Activated naive CD4-positive, alpha-beta T cell treated with anti-CD3 and anti-CD28 coated beads, Interleukin-2, amount 50 U/mL, for 72 hours (primary cell): ENCODE data around the gene MED15. TPM values are rescaled to one million over a fixed set of nuclear protein-coding genes. Genes with fewer than 3 reads are reported as not detected.

Source experiments
- ATAC-seq, 2 donors: fragments of 150-1000 bp; cut with Tn5 transposase; 2 replicates each; pipeline ENCODE4 v1.10.0; 2021; ENCODE audit warnings: mild to moderate bottlenecking in 2 of 2, moderate library complexity in 2 of 2
- DNase-seq, 2 donors: peaks; one replicate each; pipeline ENCODE4 v3.0.0; 2021 to 2022; ENCODE audit warnings: low spot score in 2 of 2
- H3K27ac Mint-ChIP-seq, 2 donors: one replicate each; pipeline ENCODE4 v1.8.0; 2022; ENCODE audit warnings: mild to moderate bottlenecking in 2 of 2, mixed read lengths in 2 of 2
- H3K36me3 Mint-ChIP-seq, 2 donors: one replicate each; pipeline ENCODE4 v1.8.0; 2022; ENCODE audit warnings: mixed read lengths in 2 of 2
- H3K9me3 Mint-ChIP-seq, 2 donors: one replicate each; pipeline ENCODE4 v1.8.0; 2022; ENCODE audit warnings: mixed read lengths in 2 of 2
- total RNA-seq, 2 donors: library from RNA; stranded (reverse); gene quantifications; one replicate each; pipeline ENCODE4 v1.2.3, GENCODE V29; 2022

Gene MED15
- total RNA-seq, 2 donors from 2014 or later = 88.9 to 137 TPM

DNA sequence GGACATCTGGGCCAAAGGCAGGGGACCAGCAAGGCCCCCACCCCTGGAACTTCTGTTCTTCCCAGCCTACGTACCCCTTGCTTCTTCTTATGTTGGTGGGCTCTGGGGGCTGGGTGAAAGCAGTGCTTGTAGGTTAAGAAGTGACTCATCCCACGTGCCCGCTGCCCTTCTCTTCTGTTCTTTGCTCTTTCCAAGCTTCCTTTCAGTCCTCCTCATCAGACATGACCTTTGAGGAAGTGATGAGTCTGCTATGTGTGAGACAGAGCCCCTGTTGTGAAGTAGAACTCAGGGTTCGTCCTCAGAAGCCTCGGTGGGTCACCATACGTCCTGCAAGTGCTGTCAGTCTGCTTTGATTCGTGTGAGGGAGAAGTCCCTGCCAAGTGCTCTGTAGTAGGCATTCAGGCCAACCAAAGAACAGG is 12.7 kb downstream of the MED15 start:
- Mint-ChIP-seq H3K36me3 (peaks cover 0 to 12% of the 10 kb centered on the region in 2 donors), H3K27ac (peak overlapping the region; percentile 75 to 96), H3K9me3 (no peaks in the 10 kb centered on the region)
- DNase-seq = no peak
- peak; percentile 29 to 78 for ATAC-seq

DNA sequence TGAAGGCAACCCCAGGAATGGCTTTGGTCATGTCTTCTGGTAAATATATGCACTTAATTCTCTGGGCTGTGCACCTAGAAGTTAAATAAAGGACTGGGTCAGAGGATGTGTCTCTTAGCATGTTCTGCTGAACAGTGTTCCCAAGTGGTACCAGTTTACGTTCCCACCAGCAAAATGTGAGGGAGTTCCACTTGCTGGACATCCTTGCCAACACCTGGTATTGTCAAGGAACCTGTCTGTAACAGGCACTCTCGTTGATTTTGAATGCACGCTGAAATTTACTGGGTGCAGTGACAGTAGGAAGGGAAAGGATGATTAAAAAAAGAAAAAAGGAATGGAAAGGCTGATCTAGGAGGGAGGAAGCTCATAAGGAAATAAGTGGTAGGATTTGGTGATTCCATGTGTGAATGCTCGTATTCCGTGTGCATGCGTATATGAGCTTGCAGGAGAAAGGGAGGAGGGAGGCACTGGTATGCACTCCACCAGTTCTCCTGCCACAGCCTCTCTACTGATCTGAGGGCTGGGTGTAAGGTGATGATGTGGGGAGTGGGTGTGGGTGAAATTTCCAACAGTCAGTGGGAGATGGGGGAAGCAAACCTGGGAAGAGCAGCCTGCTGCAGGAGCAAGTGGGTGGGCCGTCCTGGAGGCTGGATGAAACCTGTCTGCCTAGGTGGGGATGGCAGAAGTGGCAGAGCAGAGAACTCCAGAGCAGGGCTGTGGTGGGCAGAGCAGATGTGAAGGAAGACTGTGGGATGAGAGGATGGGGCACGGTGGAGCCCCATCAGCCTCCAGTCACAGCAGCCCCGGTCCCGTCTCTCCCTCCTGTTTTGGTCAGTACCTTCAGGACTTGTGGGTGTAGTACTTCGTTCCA is 15.0 kb downstream of the MED15 start:
- H3K9me3 Mint-ChIP-seq = no peaks in the 10 kb centered on the region
- peaks cover 9 to 21% of the 10 kb centered on the region in 2 donors for H3K36me3 Mint-ChIP-seq
- H3K27ac Mint-ChIP-seq = peak overlapping the region; percentile 63 to 76
- DNase-seq (no peak), ATAC-seq (no peak)

DNA sequence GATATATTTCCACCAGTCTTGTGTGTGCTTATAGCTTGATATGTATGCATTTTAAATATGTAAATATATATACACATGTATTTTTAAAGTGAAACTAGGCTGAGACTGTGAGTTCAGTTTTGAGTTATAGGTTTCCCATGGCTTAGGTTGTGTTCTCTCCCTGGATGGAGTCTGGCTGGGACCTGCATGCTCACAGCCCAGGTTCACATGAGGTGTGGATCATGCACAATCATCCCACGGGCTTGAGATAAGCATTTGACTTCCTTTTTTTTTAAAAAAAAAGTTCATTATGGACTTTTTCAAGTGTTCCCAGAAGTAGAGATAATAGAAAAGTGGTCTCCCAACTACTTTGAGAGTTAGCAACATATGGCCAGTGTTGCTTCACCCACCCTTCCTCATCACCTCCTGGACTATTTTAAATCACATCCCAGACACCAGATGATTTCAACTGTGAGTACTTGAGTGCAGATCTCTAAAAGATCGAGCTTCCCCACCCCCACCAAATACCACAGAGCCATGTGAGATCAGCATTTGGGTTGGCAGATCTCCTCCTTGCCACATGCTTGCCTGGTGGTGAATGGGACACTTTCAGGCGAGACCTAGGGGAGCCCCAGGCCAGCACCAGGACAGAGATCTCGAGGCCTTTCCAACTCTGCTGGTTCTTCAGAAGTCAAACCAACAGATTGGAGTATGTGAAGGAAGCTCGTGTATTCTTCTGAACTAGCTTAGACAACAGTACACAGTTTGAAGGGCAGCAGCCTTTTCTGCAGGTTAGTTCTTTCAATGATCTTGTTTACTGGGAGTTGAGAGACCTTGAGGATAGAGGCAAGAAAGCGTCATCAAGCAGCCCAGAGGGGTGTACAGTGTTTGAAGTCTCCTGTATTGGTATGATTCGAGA is 15.9 kb downstream of the MED15 start:
- H3K9me3 Mint-ChIP-seq = no peaks in the 10 kb centered on the region
- ATAC-seq (peak; percentile 18 to 66), DNase-seq (no peak)
- H3K27ac Mint-ChIP-seq = peak overlapping the region; percentile 63 to 85
- peaks cover 13 to 31% of the 10 kb centered on the region in 2 donors for H3K36me3 Mint-ChIP-seq

DNA sequence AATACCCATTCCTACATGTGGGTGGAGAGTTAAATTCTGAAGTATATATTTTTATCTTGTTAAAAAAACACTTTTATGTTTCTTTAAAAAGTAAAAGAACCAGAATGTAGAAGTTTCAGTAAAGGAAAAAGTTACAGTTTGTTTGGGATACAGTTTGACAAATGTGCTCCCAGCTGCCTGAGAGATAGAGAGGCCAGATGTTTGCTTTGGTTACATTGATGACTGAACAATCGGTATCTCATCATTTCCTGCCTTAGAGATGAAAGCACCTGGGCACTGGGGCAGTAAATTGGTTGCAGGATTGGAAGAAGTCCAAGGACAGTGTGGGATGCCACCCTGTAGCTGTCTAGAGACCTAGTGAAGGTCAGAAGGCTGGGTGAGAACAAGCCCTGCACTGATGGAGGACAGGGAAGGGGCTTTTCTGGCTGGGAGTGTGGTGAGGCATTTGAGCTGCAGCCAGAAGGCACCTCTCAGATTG is 16.6 kb downstream of the MED15 start:
- DNase-seq = peak in 1 of 2 donors; percentile 60
- H3K36me3 Mint-ChIP-seq = peaks cover 13 to 33% of the 10 kb centered on the region in 2 donors
- peak overlapping the region; percentile 63 to 85 for H3K27ac Mint-ChIP-seq
- peak; percentile 75 to 81 for ATAC-seq
- no peaks in the 10 kb centered on the region for H3K9me3 Mint-ChIP-seq

DNA sequence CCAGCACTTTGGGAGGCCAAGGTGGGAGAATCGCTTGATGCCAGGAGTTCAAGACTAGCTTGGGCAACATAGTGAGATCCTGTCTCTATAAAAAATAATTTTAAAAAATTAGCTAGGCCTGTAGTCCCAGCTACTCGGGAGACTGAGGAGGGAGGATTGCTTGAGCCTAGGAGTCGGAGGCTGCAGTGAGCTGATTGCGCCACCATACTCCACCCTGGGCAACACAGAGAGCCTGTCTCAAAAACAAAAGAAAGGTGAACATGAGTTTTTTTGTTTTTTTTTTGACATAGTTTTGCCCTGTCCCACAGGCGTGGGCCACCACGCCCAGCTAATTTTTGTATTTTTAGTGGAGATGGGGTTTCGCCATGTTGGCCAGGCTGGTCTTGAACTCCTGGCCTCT is 17.6 kb downstream of the MED15 start:
- ATAC-seq = no peak
- H3K36me3 Mint-ChIP-seq = peaks cover 13 to 33% of the 10 kb centered on the region in 2 donors

DNA sequence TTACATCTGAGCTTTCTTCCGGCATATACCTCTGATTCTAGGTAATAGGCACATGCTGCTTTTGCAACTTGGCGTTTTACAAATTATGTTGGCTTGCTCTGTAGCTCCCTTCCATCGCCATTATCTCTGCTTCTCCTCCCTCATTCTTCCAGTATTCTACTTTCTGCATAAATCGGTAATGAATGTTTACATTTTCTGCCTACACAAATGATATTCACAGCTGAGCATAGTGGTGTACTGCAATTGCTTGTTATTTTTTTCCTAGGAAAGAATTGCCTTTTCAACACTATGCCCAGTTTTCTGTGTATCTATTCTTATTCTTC is 18.9 kb downstream of the MED15 start:
- Mint-ChIP-seq H3K36me3 (peaks cover 13 to 30% of the 10 kb centered on the region in 2 donors), H3K9me3 (no peaks in the 10 kb centered on the region), H3K27ac (peak overlapping the region in 1 of 2 donors; percentile 3)
- DNase-seq = no peak
- no peak for ATAC-seq

More for the DNA sequence above, 17.6 kb downstream of the MED15 start:
- DNase-seq = no peak
- Mint-ChIP-seq H3K9me3 (no peaks in the 10 kb centered on the region), H3K27ac (no peak overlapping the region)

DNA sequence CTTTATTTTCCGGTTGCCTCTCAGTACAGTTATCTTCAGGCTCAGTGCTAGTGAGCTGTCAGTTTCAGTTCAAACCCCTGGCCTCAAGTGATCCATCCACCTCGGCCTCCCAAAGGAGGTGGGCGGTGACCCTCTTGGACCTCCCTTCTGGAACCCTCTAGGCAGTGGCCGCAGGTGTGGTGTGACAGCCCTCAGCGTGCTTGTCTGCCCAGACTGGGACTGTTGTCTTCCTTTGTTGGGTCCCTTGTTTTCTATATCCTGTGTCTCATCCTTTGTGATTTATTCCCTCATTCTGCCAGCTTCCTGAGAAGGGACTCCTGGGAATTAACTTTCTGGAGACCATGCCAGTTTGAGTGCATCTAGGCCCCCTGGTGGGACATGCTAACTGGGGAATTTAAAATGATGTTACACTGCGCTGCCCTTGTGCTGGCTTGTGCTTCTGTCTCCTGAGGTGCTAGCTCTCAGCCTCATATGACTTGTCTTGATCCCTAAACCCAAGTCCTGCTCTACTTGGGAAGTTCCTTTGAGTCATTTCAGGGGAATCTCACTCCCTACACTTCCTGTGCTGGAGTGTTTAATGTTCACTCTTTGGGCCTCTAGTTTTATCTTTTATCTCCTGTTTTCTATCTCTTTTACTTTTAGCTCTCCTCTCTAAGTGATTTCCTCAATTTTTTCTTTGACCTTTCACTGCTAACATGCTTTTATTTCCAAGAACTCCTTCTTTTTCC is 19.4 kb downstream of the MED15 start:
- H3K36me3 Mint-ChIP-seq = peaks cover 13 to 30% of the 10 kb centered on the region in 2 donors
- peak overlapping the region; percentile 3 to 16 for H3K27ac Mint-ChIP-seq
- ATAC-seq (no peak), DNase-seq (no peak)
- no peaks in the 10 kb centered on the region for H3K9me3 Mint-ChIP-seq

DNA sequence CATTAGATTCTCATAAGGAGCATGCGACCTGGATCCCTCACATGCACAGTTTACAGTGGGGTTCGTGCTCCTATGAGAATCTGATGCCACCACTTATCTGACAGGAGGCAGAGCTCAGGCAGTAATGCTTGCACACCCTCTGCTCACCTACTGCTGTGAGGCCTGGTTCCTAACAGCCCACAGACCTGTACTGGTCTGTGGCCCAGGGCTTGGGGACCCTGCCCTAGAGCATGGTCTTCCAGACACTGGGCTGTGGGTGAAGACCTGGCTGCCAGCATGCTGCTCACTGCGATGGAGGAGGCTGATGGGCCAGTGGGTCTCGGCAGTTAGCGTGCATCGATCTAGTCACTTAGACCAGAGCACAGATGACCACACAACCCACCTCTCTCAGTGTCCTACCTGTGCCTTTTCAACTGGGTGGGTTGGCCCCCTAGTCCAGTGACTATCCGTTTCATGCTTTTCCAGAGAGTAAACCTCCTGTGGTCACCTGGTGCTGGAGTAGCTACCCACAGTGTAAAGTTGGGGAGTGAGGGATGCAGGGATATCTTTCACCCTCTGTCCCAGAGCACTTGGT is 21.1 kb downstream of the MED15 start:
- peaks cover 13 to 30% of the 10 kb centered on the region in 2 donors for H3K36me3 Mint-ChIP-seq
- no peaks in the 10 kb centered on the region for H3K9me3 Mint-ChIP-seq
- no peak overlapping the region for H3K27ac Mint-ChIP-seq
- ATAC-seq (no peak), DNase-seq (no peak)

DNA sequence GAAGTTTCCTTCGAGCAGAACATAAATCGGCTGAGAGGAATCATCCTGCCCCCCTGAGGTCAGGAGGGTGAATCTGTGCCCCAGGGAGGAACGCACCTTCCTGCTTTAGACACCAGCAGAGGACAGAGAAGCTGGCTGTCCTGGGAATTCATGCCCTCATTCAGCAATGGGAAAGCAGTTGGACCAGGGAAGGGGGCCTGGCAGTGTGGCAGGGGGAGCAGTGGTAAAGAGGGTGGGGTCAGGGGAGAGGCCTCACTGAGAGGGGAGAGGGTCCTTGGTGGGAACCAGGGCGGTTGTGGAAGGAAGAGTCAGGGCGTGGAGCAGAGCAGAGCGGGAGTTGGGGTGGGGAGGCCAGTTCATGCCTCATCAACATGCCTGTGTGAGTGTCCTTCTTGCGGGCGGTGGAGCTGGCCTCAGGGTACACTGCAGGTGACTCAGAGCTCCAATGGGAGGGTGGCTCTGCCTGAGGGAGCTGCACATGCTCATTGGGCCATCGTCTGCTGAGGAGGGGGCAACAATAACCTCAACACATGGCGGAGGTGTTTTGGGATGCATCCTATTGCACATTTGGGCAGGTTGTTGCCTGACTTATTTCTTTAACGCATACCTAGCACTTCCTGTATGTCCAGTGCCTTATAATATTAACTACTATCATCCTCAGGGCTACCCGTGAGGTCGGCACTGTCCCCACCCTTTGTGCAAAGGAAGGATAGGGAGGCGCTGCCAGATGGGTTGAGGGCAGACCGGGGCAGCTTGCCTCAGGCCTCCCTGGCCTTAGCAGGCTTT is 23.2 kb downstream of the MED15 start:
- DNase-seq (no peak), ATAC-seq (no peak)
- Mint-ChIP-seq H3K9me3 (no peaks in the 10 kb centered on the region), H3K36me3 (peaks cover 13 to 30% of the 10 kb centered on the region in 2 donors), H3K27ac (peak overlapping the region in 1 of 2 donors; percentile 69)

DNA sequence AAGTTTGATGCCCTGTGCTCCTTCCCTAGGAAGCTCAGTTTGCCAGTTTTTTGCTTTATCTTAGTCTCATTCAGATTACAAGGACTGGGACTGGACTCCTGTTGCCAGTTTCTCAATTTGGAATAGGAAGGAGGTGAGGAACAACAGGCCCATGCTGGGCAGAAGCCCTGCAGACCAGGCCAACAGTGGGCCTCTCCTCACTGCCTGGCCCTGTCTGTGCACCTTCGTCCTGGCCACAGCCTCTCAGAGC is 23.7 kb downstream of the MED15 start:
- Mint-ChIP-seq H3K27ac (peak overlapping the region in 1 of 2 donors; percentile 76), H3K36me3 (peaks cover 13 to 29% of the 10 kb centered on the region in 2 donors), H3K9me3 (no peaks in the 10 kb centered on the region)
- no peak for ATAC-seq
- no peak for DNase-seq

DNA sequence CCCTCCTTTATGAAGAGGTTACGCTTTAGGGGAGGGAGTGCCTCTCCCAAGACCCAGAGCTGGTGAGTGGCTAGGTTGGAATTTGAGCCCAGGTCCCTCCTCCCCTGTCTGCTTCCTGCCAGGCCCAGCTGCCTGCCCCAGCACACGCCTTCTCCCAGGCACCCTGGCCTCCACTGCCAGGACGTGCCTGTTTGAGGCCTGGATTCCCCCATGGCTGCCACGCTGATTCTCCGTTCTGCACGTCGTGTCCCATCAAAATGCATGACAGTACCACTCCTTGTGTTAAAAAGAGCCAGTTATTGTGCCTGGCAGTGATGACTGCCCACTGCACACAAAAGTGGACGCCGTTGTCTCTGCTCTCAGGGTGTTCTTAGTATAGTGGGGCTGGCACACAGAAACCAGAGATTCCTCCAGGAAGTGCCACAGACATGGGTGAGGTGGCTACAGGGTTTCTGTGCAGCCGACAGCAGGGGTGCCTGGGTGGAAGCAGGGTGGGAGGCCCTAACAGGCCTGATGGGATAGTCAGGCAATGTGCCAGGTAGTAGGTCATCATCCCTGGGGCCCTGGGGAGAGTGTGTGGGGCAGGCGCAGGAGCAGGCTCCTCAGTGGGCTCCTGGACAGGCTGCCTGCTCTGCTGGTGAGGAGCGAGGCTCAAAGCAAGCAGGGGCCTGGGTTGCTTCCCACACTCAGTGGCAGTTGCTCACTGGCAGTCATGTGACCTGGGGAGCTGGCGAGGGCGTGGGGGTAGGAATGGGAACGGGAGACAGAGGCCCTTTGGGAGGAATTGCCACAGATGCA is 24.2 kb downstream of the MED15 start:
- no peaks in the 10 kb centered on the region for H3K9me3 Mint-ChIP-seq
- H3K36me3 Mint-ChIP-seq = peaks cover 8 to 25% of the 10 kb centered on the region in 2 donors
- ATAC-seq (peak in 1 of 2 donors; percentile 23), DNase-seq (no peak)
- H3K27ac Mint-ChIP-seq = peak overlapping the region; percentile 76 to 79

DNA sequence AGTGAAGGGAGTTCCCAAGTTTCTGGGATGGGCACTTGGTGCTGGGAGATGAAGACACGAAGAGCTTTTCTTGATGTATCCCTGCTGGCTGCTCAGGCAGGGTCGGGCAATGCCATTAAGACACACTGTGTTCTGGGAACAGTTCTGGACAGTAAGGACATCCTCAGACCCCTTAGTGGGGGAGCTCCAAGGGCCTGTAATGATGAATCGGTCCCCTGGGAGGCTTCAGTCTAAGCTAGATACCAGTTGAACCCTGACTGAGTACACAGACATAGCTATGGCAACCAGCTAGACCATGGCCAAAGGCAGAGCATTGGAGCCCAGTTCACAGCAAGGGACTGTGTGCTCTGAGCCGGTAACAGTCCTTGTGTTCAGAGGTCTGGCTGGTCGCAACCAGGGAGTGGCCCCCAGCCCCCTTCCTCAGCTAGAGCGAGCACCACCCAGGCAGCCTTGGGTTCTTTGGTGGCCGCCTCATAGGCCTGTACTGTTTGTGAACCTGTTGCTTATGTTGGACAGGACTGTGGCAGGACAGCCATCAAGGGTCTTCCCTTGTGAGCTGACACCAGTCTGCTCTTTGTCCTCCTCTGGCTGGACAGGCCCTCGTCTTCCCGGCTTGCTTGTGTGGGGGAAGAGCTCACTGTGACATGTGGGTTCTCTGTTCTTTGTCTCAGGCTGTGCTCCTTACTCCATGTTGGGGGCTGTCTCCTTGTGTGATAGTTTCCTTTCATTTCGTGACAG is 25.0 kb downstream of the MED15 start:
- no peaks in the 10 kb centered on the region for H3K9me3 Mint-ChIP-seq
- DNase-seq (no peak), ATAC-seq (no peak)
- H3K27ac Mint-ChIP-seq = peak overlapping the region; percentile 76 to 79
- peaks cover 5 to 22% of the 10 kb centered on the region in 2 donors for H3K36me3 Mint-ChIP-seq

DNA sequence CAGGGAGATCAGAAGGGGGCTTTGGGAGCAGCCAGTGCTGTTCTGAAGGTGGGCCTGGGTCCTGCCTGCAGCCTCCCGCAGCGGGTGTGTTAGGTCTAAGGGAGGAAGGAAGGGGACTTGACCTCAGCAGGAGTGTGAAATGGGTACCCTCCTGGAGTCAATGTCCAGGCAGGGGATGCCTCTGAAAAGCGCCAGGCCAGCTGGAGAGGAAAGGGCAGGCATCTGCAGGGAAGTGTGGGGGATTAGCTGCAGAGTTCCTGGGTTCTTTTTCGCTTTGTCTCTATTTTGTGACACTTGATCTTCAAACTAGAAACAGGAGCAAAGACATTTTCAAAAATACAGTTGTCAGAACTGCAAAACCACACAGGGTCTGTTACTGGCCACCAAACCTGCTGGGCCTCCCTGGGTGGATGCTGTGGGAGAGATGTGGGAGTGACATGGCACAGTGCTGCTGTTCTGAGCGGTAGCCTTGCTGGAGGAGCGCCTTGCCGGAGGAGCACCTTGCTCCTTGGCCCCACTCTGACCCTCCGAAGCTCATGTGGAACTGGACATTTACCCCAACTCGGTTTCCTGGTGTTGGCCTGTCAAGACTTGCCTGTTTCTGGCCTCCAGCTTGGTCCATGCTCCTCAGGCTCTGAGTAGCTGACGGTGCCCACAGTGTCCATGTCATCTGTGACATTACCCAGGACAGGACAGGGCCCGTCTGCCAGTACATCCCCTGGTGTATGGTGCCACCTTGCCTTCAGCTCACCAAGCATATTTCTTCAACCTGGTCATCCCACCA is 25.9 kb downstream of the MED15 start:
- H3K27ac Mint-ChIP-seq = peak overlapping the region; percentile 41 to 60
- peaks cover 4 to 14% of the 10 kb centered on the region in 2 donors for H3K36me3 Mint-ChIP-seq
- H3K9me3 Mint-ChIP-seq = no peaks in the 10 kb centered on the region
- peak in 1 of 2 donors; percentile 26 for ATAC-seq
- no peak for DNase-seq

DNA sequence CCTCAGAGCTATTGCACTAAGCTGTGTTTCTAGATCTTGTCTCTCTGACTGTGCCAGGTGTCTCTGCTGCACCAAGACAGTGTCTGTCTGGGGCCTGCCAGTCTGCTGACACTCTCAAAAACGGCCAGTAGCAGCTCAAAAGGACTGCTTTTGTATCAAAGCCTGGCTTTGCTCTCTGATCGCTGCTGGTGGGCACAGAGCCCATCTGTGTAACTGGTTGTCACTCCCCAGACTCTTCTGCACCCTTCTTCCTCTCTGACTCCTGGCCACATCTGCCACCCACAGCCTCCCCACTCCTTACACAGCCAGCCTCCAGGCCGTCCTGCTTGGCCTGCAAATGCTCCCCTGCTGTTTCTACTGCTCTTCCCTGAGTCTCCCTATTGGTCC is 26.5 kb downstream of the MED15 start:
- ATAC-seq (peak in 1 of 2 donors; percentile 16), DNase-seq (no peak)
- peaks cover 4 to 16% of the 10 kb centered on the region in 2 donors for H3K36me3 Mint-ChIP-seq
- peak overlapping the region; percentile 8 to 49 for H3K27ac Mint-ChIP-seq
- no peaks in the 10 kb centered on the region for H3K9me3 Mint-ChIP-seq
